T-helper 22 cell (primary cell): ENCODE measurements around the gene DCLRE1C.
"Not testable (repeated sequence)": the region's sequence is repeated elsewhere in the genome, so short reads cannot be mapped to it uniquely, and the experiment has no call there.

Experiments
- DNase-seq: peaks from one replicate; pipeline ENCODE4 v3.0.0-alpha.2; 2020; ENCODE audit warnings: low read depth

The DCLRE1C gene

GRCh38 chr10:14954001-14954770 is at the start of gene DCLRE1C:
DCLRE1C (minus strand) TSS chr10:14954096; CDS start chr10:14954010, 86 bp downstream.
- DNase-seq, result peak; percentile 76

GRCh38 chr10:14995964-14996565 is 42.2 kb upstream of the DCLRE1C start:
- DNase-seq, result no peak

- DNase-seq, result not testable (repeated sequence)
Measured at GRCh38 chr10:14993500-14994455, 39.9 kb upstream of the DCLRE1C start.

- DNase-seq, result not testable (repeated sequence)
Measured at GRCh38 chr10:14992336-14992735, 38.4 kb upstream of the DCLRE1C start.

- DNase-seq, result not testable (repeated sequence)
Measured at GRCh38 chr10:14991035-14991749, 37.3 kb upstream of the DCLRE1C start.

GRCh38 chr10:14989552-14989951 is 35.7 kb upstream of the DCLRE1C start:
- DNase-seq, result not testable (repeated sequence)

- no peak for DNase-seq
Measured at GRCh38 chr10:14982744-14983143, 28.8 kb upstream of the DCLRE1C start.

- DNase-seq, result no peak
Measured at GRCh38 chr10:14975672-14976273, 21.9 kb upstream of the DCLRE1C start.

GRCh38 chr10:14974153-14974998 is 20.5 kb upstream of the DCLRE1C start:
- DNase-seq, result not testable (repeated sequence)

- no peak for DNase-seq
Measured at GRCh38 chr10:14971867-14972448, 18.1 kb upstream of the DCLRE1C start.

GRCh38 chr10:14967897-14968296 is 14.0 kb upstream of the DCLRE1C start:
- DNase-seq, result no peak

GRCh38 chr10:14959221-14960057 is 5.5 kb upstream of the DCLRE1C start, which contains the start of gene MEIG1:
MEIG1 (plus strand) TSS chr10:14959388; CDS start chr10:14966469, 7,081 bp downstream.
- DNase-seq, result peak; percentile 71

GRCh38 chr10:14958872-14959220 is 5.0 kb upstream of the DCLRE1C start:
- no peak for DNase-seq

- no peak for DNase-seq
Measured at GRCh38 chr10:14954934-14955333, 1.0 kb upstream of the DCLRE1C start.

GRCh38 chr10:14953424-14954000 is 384 bp downstream of the DCLRE1C start:
- no peak for DNase-seq

- no peak for DNase-seq
Measured at GRCh38 chr10:14952851-14953423, 959 bp downstream of the DCLRE1C start.

- DNase-seq, result no peak
Measured at GRCh38 chr10:14949291-14949690, 4.6 kb downstream of the DCLRE1C start.

- no peak for DNase-seq
Measured at GRCh38 chr10:14947268-14947667, 6.6 kb downstream of the DCLRE1C start.
